ENCODE data around the gene ALDH1B1. TPM values are rescaled to one million over a fixed set of nuclear protein-coding genes. Genes with fewer than 3 reads are reported as not detected.

Gene ALDH1B1
- total RNA-seq, 1 experiment from 2014 or later = 29.0 TPM

DNA sequence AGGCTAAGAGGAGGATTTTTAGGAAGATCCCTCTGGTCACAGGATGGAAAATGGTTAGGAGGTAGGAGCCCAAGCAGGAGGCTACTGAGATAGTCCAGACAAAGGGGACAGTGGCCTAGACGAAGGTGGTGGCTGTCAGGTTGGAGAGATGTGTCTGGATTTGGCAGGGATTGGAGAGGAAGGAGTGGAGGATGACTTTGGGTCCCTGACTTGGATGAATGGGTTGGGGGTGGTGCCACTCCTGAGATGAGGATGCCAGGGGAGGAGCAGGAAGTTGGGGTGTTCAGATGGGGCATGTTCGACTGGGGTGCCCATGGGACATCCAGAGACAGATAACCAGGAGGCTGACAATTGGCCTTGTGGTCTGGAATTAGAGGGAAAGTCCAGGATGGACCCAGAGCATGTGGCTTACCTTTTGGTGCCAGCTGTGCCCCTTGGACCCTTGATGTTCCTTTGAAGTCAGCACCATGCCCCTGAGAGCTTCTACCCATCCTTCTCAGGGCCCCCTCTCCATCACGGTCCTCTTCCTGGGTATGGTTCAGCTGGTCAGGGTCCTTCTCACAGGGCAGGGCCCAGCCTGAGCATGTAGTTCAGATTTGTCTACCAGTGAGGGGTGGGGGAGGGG is 46.9 kb downstream of the ALDH1B1 start:
- TF ChIP-seq EZH2phosphoT487 (IDR thresholded peaks at IDR 0.05; ENCODE audit: borderline replicate concordance, low read length) (no peak), EZH2 (IDR thresholded peaks at IDR 0.05; ENCODE audit: low read length, unreplicated experiment) (no peak)
- TF ChIP-seq, protein P1, sequence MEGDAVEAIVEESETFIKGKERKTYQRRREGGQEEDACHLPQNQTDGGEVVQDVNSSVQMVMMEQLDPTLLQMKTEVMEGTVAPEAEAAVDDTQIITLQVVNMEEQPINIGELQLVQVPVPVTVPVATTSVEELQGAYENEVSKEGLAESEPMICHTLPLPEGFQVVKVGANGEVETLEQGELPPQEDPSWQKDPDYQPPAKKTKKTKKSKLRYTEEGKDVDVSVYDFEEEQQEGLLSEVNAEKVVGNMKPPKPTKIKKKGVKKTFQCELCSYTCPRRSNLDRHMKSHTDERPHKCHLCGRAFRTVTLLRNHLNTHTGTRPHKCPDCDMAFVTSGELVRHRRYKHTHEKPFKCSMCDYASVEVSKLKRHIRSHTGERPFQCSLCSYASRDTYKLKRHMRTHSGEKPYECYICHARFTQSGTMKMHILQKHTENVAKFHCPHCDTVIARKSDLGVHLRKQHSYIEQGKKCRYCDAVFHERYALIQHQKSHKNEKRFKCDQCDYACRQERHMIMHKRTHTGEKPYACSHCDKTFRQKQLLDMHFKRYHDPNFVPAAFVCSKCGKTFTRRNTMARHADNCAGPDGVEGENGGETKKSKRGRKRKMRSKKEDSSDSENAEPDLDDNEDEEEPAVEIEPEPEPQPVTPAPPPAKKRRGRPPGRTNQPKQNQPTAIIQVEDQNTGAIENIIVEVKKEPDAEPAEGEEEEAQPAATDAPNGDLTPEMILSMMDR (conservative IDR thresholded peaks at IDR 0.05; ENCODE audit: low read depth, low read length) = no peak
- Histone ChIP-seq H3K9me2 (replicated peaks; ENCODE audit: low read length) (no peaks in the 10 kb centered on the region), H3K79me2 (ENCODE audit: low read length) (no peaks in the 10 kb centered on the region), H3K4me1 (ENCODE audit: insufficient read depth, low read length) (peaks cover 26% of the 10 kb centered on the region), H3K4me3 (ENCODE audit: low read length) (no peak overlapping the region), H3K4me2 (ENCODE audit: low read length) (no peak overlapping the region), H4K20me1 (ENCODE audit: low read length) (no peaks in the 10 kb centered on the region), H3K9me3 (ENCODE audit: low read length) (no peaks in the 10 kb centered on the region), H3K27me3 (ENCODE audit: low read length) (no peaks in the 10 kb centered on the region), H3K9ac (ENCODE audit: low read length) (no peak overlapping the region), H3K27ac (ENCODE audit: low read length) (no peak overlapping the region), H3F3A (ENCODE audit: low read length, unreplicated experiment) (no peaks in the 10 kb centered on the region), H2AFZ (ENCODE audit: low read length) (no peak overlapping the region), H3K36me3 (ENCODE audit: low read depth, low read length) (no peaks in the 10 kb centered on the region)
- no peak for ATAC-seq
- intact Hi-C loops (cut with micrococcal nuclease) = no loop called here
- no peak for DNase-seq
- ChIA-PET POLR2A (ENCODE audit: unreplicated experiment) (no interaction called here), CTCF (no interaction called here)
- no TSS peak for BruUV-seq (replicated peaks)

DNA sequence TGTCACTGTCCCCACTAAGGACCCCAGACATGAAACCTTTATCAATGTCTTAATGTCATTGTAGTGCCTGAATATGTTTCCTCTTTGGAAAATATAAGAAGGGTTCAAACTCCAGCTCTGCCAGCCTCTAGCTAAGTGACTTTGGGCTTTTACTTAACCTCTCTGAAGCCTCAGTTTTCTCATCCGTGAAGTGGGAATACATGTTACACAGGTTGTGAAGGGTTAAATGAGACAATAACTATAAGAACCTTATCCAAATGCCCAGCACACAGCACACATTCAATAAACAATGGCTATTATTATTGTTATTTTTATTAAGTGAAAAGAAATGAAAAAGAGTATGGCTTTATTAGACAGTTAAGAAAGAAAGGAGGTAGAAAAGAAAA is 47.4 kb downstream of the ALDH1B1 start:
- no peak overlapping the region for H3K9ac ChIP-seq (ENCODE audit: low read length)
- no peaks in the 10 kb centered on the region for H3K9me2 ChIP-seq (replicated peaks; ENCODE audit: low read length)
- no peaks in the 10 kb centered on the region for H3K79me2 ChIP-seq (ENCODE audit: low read length)
- no peak overlapping the region for H3K27ac ChIP-seq (ENCODE audit: low read length)
- ATAC-seq (no peak), DNase-seq (no peak)
- intact Hi-C loops (cut with micrococcal nuclease) = no loop called here
- no peaks in the 10 kb centered on the region for H3F3A ChIP-seq (ENCODE audit: low read length, unreplicated experiment)
- BruUV-seq (replicated peaks) = no TSS peak
- no peak overlapping the region for H2AFZ ChIP-seq (ENCODE audit: low read length)
- H3K4me1 ChIP-seq (ENCODE audit: insufficient read depth, low read length) = peaks cover 26% of the 10 kb centered on the region
- no peaks in the 10 kb centered on the region for H3K27me3 ChIP-seq (ENCODE audit: low read length)
- no peak overlapping the region for H3K4me3 ChIP-seq (ENCODE audit: low read length)
- no peak overlapping the region for H3K4me2 ChIP-seq (ENCODE audit: low read length)
- CTCF ChIA-PET = no interaction called here
- H3K36me3 ChIP-seq (ENCODE audit: low read depth, low read length) = no peaks in the 10 kb centered on the region
- H4K20me1 ChIP-seq (ENCODE audit: low read length) = no peaks in the 10 kb centered on the region
- POLR2A ChIA-PET (ENCODE audit: unreplicated experiment) = no interaction called here
- H3K9me3 ChIP-seq (ENCODE audit: low read length) = no peaks in the 10 kb centered on the region
- TF ChIP-seq EZH2phosphoT487 (IDR thresholded peaks at IDR 0.05; ENCODE audit: borderline replicate concordance, low read length) = no peak
- TF ChIP-seq EZH2 (IDR thresholded peaks at IDR 0.05; ENCODE audit: low read length, unreplicated experiment) = no peak
- TF ChIP-seq, protein P1 (conservative IDR thresholded peaks at IDR 0.05; ENCODE audit: low read depth, low read length) = no peak

DNA sequence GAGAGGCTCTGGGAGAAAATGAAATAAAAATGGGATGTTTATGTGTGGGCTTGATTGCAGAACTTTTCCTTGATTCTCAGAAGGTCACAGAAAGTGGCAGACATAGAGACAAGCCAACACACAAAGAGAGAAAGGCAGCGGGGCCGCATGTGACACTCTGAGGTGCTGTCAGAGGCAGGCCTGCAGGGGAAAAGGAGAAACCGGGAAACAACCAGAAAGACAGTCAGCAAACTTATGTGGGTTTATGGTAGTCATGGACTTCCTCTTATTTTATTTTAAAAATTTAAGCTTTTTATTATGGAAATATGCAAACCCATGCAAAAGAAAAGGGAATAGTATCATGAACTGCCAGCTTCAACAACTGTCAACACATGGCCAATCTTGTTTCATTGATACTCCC is 48.0 kb downstream of the ALDH1B1 start:
- CTCF ChIA-PET = no interaction called here
- Histone ChIP-seq H3K9me3 (ENCODE audit: low read length) (no peaks in the 10 kb centered on the region), H3K27me3 (ENCODE audit: low read length) (no peaks in the 10 kb centered on the region), H2AFZ (ENCODE audit: low read length) (no peak overlapping the region), H3K36me3 (ENCODE audit: low read depth, low read length) (no peaks in the 10 kb centered on the region), H3K79me2 (ENCODE audit: low read length) (no peaks in the 10 kb centered on the region), H3K4me3 (ENCODE audit: low read length) (no peak overlapping the region), H3F3A (ENCODE audit: low read length, unreplicated experiment) (no peaks in the 10 kb centered on the region), H3K4me2 (ENCODE audit: low read length) (no peak overlapping the region), H3K9me2 (replicated peaks; ENCODE audit: low read length) (no peaks in the 10 kb centered on the region), H3K4me1 (ENCODE audit: insufficient read depth, low read length) (peaks cover 26% of the 10 kb centered on the region), H3K9ac (ENCODE audit: low read length) (no peak overlapping the region), H4K20me1 (ENCODE audit: low read length) (no peaks in the 10 kb centered on the region), H3K27ac (ENCODE audit: low read length) (no peak overlapping the region)
- TF ChIP-seq EZH2phosphoT487 (IDR thresholded peaks at IDR 0.05; ENCODE audit: borderline replicate concordance, low read length) (no peak), EZH2 (IDR thresholded peaks at IDR 0.05; ENCODE audit: low read length, unreplicated experiment) (no peak)
- TF ChIP-seq, protein P1 (conservative IDR thresholded peaks at IDR 0.05; ENCODE audit: low read depth, low read length) = no peak
- no TSS peak for BruUV-seq (replicated peaks)
- no peak for DNase-seq
- POLR2A ChIA-PET (ENCODE audit: unreplicated experiment) = no interaction called here
- intact Hi-C loops (cut with micrococcal nuclease) = no loop called here
- no peak for ATAC-seq

Data from PC-3 (cell line).